ENCODE results near the gene OMP.
"Not testable (repeated sequence)": the region's sequence is repeated elsewhere in the genome, so short reads cannot be mapped to it uniquely, and the experiment has no call there.

The OMP gene

DNA sequence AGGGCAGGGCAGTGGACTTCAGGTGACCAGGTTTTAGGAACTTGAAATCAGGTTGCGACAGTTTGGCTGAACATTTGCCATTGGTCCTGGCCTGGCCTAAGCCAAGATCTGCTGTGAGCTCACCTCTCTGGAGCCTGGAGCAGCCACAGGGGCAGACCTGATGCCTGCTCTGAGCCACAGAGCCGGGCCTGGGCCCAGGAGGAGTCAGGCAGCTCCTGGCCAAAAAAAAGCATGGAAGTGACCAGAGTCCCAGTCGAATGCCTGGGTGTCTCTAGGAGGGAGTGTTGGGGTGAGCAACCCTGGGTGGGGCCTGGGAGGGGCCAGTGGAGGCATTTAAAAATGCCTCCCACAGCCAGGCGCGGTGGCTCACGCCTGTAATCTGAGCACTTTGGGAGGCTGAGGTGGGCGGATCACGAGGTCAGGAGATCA is 6.0 kb upstream of the OMP start:
- no peak overlapping the region for H3K9ac ChIP-seq (ENCODE audit: low read length in 2 of 2)
- no peak overlapping the region for H3K27ac ChIP-seq (ENCODE audit: low read length)
- H3K4me3 ChIP-seq (ENCODE audit: low read length in 2 of 2) = no peak overlapping the region
- H3K4me1 ChIP-seq (ENCODE audit: control insufficient read depth, insufficient read depth, low read length) = peaks cover 5% of the 10 kb centered on the region
- no peaks in the 10 kb centered on the region for H3K9me3 ChIP-seq (ENCODE audit: control insufficient read depth in 2 of 2, low read length in 2 of 2)
- H3K36me3 ChIP-seq (ENCODE audit: control insufficient read depth in 2 of 2, insufficient read depth in 2 of 2, low read length in 2 of 2) = peaks cover 4 to 6% of the 10 kb centered on the region in 2 donors
- H3K27me3 ChIP-seq (ENCODE audit: control insufficient read depth in 1 of 2, insufficient read depth in 2 of 2, low read length in 2 of 2) = no peaks in the 10 kb centered on the region

GRCh38 chr11:77097180-77097579 is 5.5 kb upstream of the OMP start:
- H3K4me1 ChIP-seq (ENCODE audit: control insufficient read depth, insufficient read depth, low read length); H3K9ac ChIP-seq (ENCODE audit: low read length in 2 of 2); H3K9me3 ChIP-seq (ENCODE audit: control insufficient read depth in 2 of 2, low read length in 2 of 2); H3K27me3 ChIP-seq (ENCODE audit: control insufficient read depth in 1 of 2, insufficient read depth in 2 of 2, low read length in 2 of 2); H3K4me3 ChIP-seq (ENCODE audit: low read length in 2 of 2); H3K27ac ChIP-seq (ENCODE audit: low read length); H3K36me3 ChIP-seq (ENCODE audit: control insufficient read depth in 2 of 2, insufficient read depth in 2 of 2, low read length in 2 of 2): not testable (repeated sequence)

- no peak overlapping the region for H3K9ac ChIP-seq (ENCODE audit: low read length in 2 of 2)
- no peaks in the 10 kb centered on the region for H3K9me3 ChIP-seq (ENCODE audit: control insufficient read depth in 2 of 2, low read length in 2 of 2)
Measured at GRCh38 chr11:77100166-77101042, 2.2 kb upstream of the OMP start.

DNA sequence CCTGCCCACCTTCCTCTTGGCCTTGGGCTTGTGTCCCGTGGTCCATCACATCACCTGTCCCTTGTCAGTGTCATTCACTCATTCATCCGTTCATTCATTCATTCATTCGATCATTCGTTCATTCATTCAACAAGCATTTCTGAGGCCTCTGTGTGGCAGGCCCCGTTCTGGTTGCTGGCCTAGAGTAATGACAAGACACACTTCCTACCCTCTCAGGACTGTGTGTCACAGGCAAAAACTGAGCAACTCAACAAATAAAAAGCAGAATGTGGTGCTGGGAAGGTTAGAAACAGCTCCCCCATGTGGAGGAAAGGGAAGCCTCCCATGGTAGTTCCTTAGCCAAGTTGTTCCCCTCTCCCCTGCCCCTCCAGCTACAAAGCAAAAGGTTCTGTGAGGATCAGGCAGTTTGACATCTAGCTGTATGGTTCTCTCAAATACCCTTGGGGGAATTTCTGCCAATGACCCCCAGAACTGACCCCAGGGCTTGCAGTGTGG is 1.6 kb upstream of the OMP start:
- Histone ChIP-seq H3K36me3 (ENCODE audit: control insufficient read depth in 2 of 2, insufficient read depth in 2 of 2, low read length in 2 of 2) (peaks cover 0 to 3% of the 10 kb centered on the region in 2 donors), H3K27me3 (ENCODE audit: control insufficient read depth in 1 of 2, insufficient read depth in 2 of 2, low read length in 2 of 2) (no peaks in the 10 kb centered on the region), H3K27ac (ENCODE audit: low read length) (no peak overlapping the region), H3K9me3 (ENCODE audit: control insufficient read depth in 2 of 2, low read length in 2 of 2) (no peaks in the 10 kb centered on the region), H3K4me1 (ENCODE audit: control insufficient read depth, insufficient read depth, low read length) (no peaks in the 10 kb centered on the region), H3K4me3 (ENCODE audit: low read length in 2 of 2) (no peak overlapping the region), H3K9ac (ENCODE audit: low read length in 2 of 2) (no peak overlapping the region)

More at GRCh38 chr11:77100166-77101042, 2.2 kb upstream of the OMP start:
- Histone ChIP-seq H3K36me3 (ENCODE audit: control insufficient read depth in 2 of 2, insufficient read depth in 2 of 2, low read length in 2 of 2) (peaks cover 0 to 3% of the 10 kb centered on the region in 2 donors), H3K27ac (ENCODE audit: low read length) (no peak overlapping the region), H3K27me3 (ENCODE audit: control insufficient read depth in 1 of 2, insufficient read depth in 2 of 2, low read length in 2 of 2) (no peaks in the 10 kb centered on the region), H3K4me3 (ENCODE audit: low read length in 2 of 2) (no peak overlapping the region), H3K4me1 (ENCODE audit: control insufficient read depth, insufficient read depth, low read length) (no peaks in the 10 kb centered on the region)

- Histone ChIP-seq H3K9me3 (ENCODE audit: control insufficient read depth in 2 of 2, low read length in 2 of 2) (no peaks in the 10 kb centered on the region), H3K9ac (ENCODE audit: low read length in 2 of 2) (no peak overlapping the region), H3K36me3 (ENCODE audit: control insufficient read depth in 2 of 2, insufficient read depth in 2 of 2, low read length in 2 of 2) (peaks cover 0 to 3% of the 10 kb centered on the region in 2 donors), H3K27ac (ENCODE audit: low read length) (no peak overlapping the region), H3K4me3 (ENCODE audit: low read length in 2 of 2) (no peak overlapping the region), H3K27me3 (ENCODE audit: control insufficient read depth in 1 of 2, insufficient read depth in 2 of 2, low read length in 2 of 2) (no peaks in the 10 kb centered on the region), H3K4me1 (ENCODE audit: control insufficient read depth, insufficient read depth, low read length) (peaks cover 11% of the 10 kb centered on the region)
Measured at GRCh38 chr11:77103319-77103718, 679 bp downstream of the OMP start.

- Histone ChIP-seq H3K27me3 (ENCODE audit: control insufficient read depth in 1 of 2, insufficient read depth in 2 of 2, low read length in 2 of 2) (no peaks in the 10 kb centered on the region), H3K9ac (ENCODE audit: low read length in 2 of 2) (no peak overlapping the region), H3K36me3 (ENCODE audit: control insufficient read depth in 2 of 2, insufficient read depth in 2 of 2, low read length in 2 of 2) (peaks cover 0 to 3% of the 10 kb centered on the region in 2 donors), H3K4me3 (ENCODE audit: low read length in 2 of 2) (no peak overlapping the region), H3K27ac (ENCODE audit: low read length) (no peak overlapping the region), H3K4me1 (ENCODE audit: control insufficient read depth, insufficient read depth, low read length) (peaks cover 14% of the 10 kb centered on the region), H3K9me3 (ENCODE audit: control insufficient read depth in 2 of 2, low read length in 2 of 2) (no peaks in the 10 kb centered on the region)
Measured at GRCh38 chr11:77104727-77105126, 2.1 kb downstream of the OMP start.

DNA sequence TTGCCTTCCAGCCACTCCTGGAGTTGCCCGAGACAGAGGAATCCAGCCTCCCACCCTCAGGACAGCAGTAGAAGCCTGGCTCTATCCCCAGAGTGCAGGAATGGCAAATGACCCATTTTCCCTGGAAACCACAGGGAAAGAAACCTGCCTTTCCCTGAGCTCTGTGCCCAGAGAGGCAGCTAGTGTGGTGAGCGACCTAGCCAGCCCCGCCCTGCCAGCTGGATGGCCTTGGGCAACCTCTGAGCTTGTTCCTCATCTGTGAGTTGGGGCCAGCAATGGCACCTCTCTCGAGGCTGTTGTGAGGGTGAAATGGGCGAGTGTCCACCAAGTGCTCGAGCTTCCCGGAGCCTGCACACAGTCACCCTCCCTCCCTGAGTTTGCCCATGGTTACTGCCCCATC is 3.7 kb downstream of the OMP start:
- Histone ChIP-seq H3K4me1 (ENCODE audit: control insufficient read depth, insufficient read depth, low read length) (peaks cover 28% of the 10 kb centered on the region), H3K27ac (ENCODE audit: low read length) (no peak overlapping the region), H3K27me3 (ENCODE audit: control insufficient read depth in 1 of 2, insufficient read depth in 2 of 2, low read length in 2 of 2) (no peaks in the 10 kb centered on the region), H3K9ac (ENCODE audit: low read length in 2 of 2) (no peak overlapping the region), H3K36me3 (ENCODE audit: control insufficient read depth in 2 of 2, insufficient read depth in 2 of 2, low read length in 2 of 2) (no peaks in the 10 kb centered on the region), H3K9me3 (ENCODE audit: control insufficient read depth in 2 of 2, low read length in 2 of 2) (no peaks in the 10 kb centered on the region), H3K4me3 (ENCODE audit: low read length in 2 of 2) (no peak overlapping the region)

- Histone ChIP-seq H3K4me1 (ENCODE audit: control insufficient read depth, insufficient read depth, low read length) (peaks cover 28% of the 10 kb centered on the region), H3K27me3 (ENCODE audit: control insufficient read depth in 1 of 2, insufficient read depth in 2 of 2, low read length in 2 of 2) (no peaks in the 10 kb centered on the region), H3K4me3 (ENCODE audit: low read length in 2 of 2) (no peak overlapping the region), H3K9ac (ENCODE audit: low read length in 2 of 2) (no peak overlapping the region), H3K27ac (ENCODE audit: low read length) (no peak overlapping the region), H3K36me3 (ENCODE audit: control insufficient read depth in 2 of 2, insufficient read depth in 2 of 2, low read length in 2 of 2) (no peaks in the 10 kb centered on the region), H3K9me3 (ENCODE audit: control insufficient read depth in 2 of 2, low read length in 2 of 2) (no peaks in the 10 kb centered on the region)
Measured at GRCh38 chr11:77106759-77107158, 4.1 kb downstream of the OMP start.

DNA sequence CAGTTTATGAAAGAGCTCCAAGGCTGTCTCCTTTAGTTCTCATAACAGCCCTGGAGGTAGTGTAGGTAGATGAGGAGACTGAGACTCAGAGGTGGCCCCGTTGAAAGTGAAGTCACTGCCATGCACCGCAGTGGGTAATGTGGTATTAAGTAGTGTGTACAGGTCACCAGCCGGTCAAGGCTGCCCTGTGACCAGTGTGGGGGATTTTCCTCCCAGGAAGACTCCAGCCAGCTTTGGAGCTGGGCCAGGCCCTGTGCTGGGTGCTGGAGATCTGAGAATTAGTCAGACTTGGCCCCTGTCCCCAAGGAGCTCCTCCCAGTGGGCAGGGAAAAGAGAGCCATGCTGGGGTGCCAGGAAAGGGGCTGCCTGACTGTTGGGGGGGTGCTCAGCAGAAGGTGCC is 5.3 kb downstream of the OMP start:
- H3K9me3 ChIP-seq (ENCODE audit: control insufficient read depth in 2 of 2, low read length in 2 of 2) = no peaks in the 10 kb centered on the region
- peaks cover 28% of the 10 kb centered on the region for H3K4me1 ChIP-seq (ENCODE audit: control insufficient read depth, insufficient read depth, low read length)
- H3K9ac ChIP-seq (ENCODE audit: low read length in 2 of 2) = no peak overlapping the region
- no peaks in the 10 kb centered on the region for H3K27me3 ChIP-seq (ENCODE audit: control insufficient read depth in 1 of 2, insufficient read depth in 2 of 2, low read length in 2 of 2)
- H3K27ac ChIP-seq (ENCODE audit: low read length) = no peak overlapping the region
- H3K4me3 ChIP-seq (ENCODE audit: low read length in 2 of 2) = no peak overlapping the region
- no peaks in the 10 kb centered on the region for H3K36me3 ChIP-seq (ENCODE audit: control insufficient read depth in 2 of 2, insufficient read depth in 2 of 2, low read length in 2 of 2)

DNA sequence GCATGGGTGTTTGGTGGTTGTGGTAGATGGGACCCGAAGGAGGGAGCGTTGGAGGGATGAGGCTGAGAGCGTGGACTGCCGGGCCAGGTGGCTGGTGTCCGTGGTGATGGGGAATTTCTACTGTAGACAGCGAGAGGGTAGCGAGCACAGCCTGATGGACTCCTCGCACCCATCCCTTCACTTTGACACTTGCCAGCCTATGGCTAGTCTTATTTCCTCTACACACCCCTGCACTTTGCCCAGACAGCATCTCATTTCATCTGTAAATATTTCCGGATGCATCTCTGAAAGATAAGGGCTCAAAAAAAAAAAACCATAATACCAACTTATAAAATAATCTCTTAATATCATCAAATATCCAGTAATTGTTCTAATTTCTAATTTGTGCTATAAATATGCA is 5.8 kb downstream of the OMP start:
- Histone ChIP-seq H3K27ac (ENCODE audit: low read length) (no peak overlapping the region), H3K27me3 (ENCODE audit: control insufficient read depth in 1 of 2, insufficient read depth in 2 of 2, low read length in 2 of 2) (no peaks in the 10 kb centered on the region), H3K4me1 (ENCODE audit: control insufficient read depth, insufficient read depth, low read length) (peaks cover 28% of the 10 kb centered on the region), H3K9ac (ENCODE audit: low read length in 2 of 2) (no peak overlapping the region), H3K9me3 (ENCODE audit: control insufficient read depth in 2 of 2, low read length in 2 of 2) (no peaks in the 10 kb centered on the region), H3K4me3 (ENCODE audit: low read length in 2 of 2) (no peak overlapping the region), H3K36me3 (ENCODE audit: control insufficient read depth in 2 of 2, insufficient read depth in 2 of 2, low read length in 2 of 2) (no peaks in the 10 kb centered on the region)

Measured in stomach smooth muscle (tissue), 2 donors.